Esophagus muscularis mucosa (tissue), 4 donors: ENCODE results near the gene CKAP5. TPM values are rescaled to one million over a fixed set of nuclear protein-coding genes. Genes with fewer than 3 reads are reported as not detected.

Source experiments
- DNase-seq: peaks from one replicate; pipeline ENCODE4 v3.0.0-alpha.2; 2017; ENCODE audit errors: extremely low spot score
- H3K27ac ChIP-seq, 4 donors: fragments of 200-600 bp; sonication (generic); replicated peaks in 1 of 4; 1 replicate in 3 of 4; 2 replicates in 1 of 4; pipeline ENCODE4 v1.5.1; 2016 to 2019; ENCODE audit warnings: mild to moderate bottlenecking in 1 of 4
- H3K27me3 ChIP-seq, 4 donors: fragments of 200-600 bp; sonication (generic); one replicate each; pipeline versions ENCODE4 v1.5.1 to v1.6.0; 2016 to 2019
- H3K36me3 ChIP-seq, 4 donors: fragments of 200-600 bp; sonication (generic); one replicate each; pipeline ENCODE4 v1.5.1; 2016 to 2019
- H3K4me1 ChIP-seq, 4 donors: fragments of 200-600 bp; sonication (generic); one replicate each; pipeline ENCODE4 v1.5.1; 2016 to 2019
- H3K4me3 ChIP-seq, 4 donors: fragments of 200-600 bp; sonication (generic); 1 replicate in 2 of 4; 2 replicates in 2 of 4; pipeline ENCODE4 v1.5.1; 2016 to 2019; ENCODE audit warnings: mild to moderate bottlenecking in 4 of 4, moderate library complexity in 1 of 4
- H3K9me3 ChIP-seq, 4 donors: fragments of 200-600 bp; sonication (generic); 1 replicate in 3 of 4; 2 replicates in 1 of 4; pipeline ENCODE4 v1.5.1; 2016 to 2019
- CTCF ChIP-seq, 3 experiments: fragments of 200-600 bp in 2 of 3; fragments of 450-650 bp in 1 of 3; sonication (generic) in 2 of 3; IDR thresholded peaks; one replicate each; pipeline ENCODE4 v1.5.1; 2017 to 2019; ENCODE audit warnings: antibody characterized with exemption in 3 of 3, mild to moderate bottlenecking in 2 of 3, moderate library complexity in 1 of 3
- EP300 ChIP-seq: sonication (generic); formaldehyde crosslinking; IDR thresholded peaks from one replicate; pipeline ENCODE4 v1.6.1; 2017; ENCODE audit warnings: antibody characterized with exemption
- POLR2A ChIP-seq: fragments of 450-650 bp; IDR thresholded peaks from one replicate; pipeline ENCODE4 v1.6.1; 2017; ENCODE audit warnings: antibody characterized with exemption, moderate library complexity, mild to moderate bottlenecking, low read depth
- POLR2AphosphoS5 ChIP-seq, 2 donors: sonication (generic); formaldehyde crosslinking; IDR thresholded peaks; one replicate each; pipeline ENCODE4 v1.6.1; 2017; ENCODE audit warnings: antibody characterized with exemption in 2 of 2
- WGBS: methylation state at CpG from one replicate; pipeline ENCODE4 v1.1.5; 2018; 5-methylcytosine and 5-hydroxymethylcytosine counted together
- intact Hi-C: fragments of 100-400 bp; cut with DNase I; formaldehyde crosslinking; loops from one replicate; pipeline ENCODE4 v1.15.1; 2023
- total RNA-seq, 4 donors: library from RNA; depleted of rRNA; stranded (reverse); fragments of >200 nt; gene quantifications; one replicate each; pipeline versions ENCODE4 v1.1.0 to v1.2.1, GENCODE V29; 2016

Gene CKAP5
- total RNA-seq, 4 donors from 2014 or later: 32.4 to 49.2 (median 40.0) TPM

GRCh38 chr11:46836870-46837269, 9.2 kb downstream of the CKAP5 start:
- Histone ChIP-seq H3K4me3 (no peak overlapping the region), H3K27me3 (no peaks in the 10 kb centered on the region), H3K27ac (no peak overlapping the region), H3K36me3 (no peaks in the 10 kb centered on the region), H3K4me1 (peaks cover 0 to 6% (median 4%) of the 10 kb centered on the region in 4 donors), H3K9me3 (no peaks in the 10 kb centered on the region)
- TF ChIP-seq POLR2A (no peak), CTCF (IDR thresholded peaks at IDR 0.05) (no peak), EP300 (no peak), POLR2AphosphoS5 (IDR thresholded peaks at IDR 0.05) (no peak)
- intact Hi-C loops: no loop called here
- DNase-seq: no peak

GRCh38 chr11:46836431-46836830, 9.6 kb downstream of the CKAP5 start:
- WGBS: 86% methylated on average over 1 of the region's 1 CpG
- TF ChIP-seq CTCF (IDR thresholded peaks at IDR 0.05) (no peak), POLR2A (no peak)
- no peaks in the 10 kb centered on the region for H3K27me3 ChIP-seq

GRCh38 chr11:46835897-46836296, 10.2 kb downstream of the CKAP5 start:
- Histone ChIP-seq H3K27me3 (no peaks in the 10 kb centered on the region), H3K27ac (no peak overlapping the region), H3K9me3 (no peaks in the 10 kb centered on the region), H3K4me1 (peaks cover 0 to 6% (median 4%) of the 10 kb centered on the region in 4 donors), H3K36me3 (no peaks in the 10 kb centered on the region), H3K4me3 (no peak overlapping the region)
- no peak for DNase-seq
- intact Hi-C loops: no loop called here
- WGBS: 76% methylated on average over 3 of the region's 3 CpGs
- no peak for TF ChIP-seq POLR2AphosphoS5 (IDR thresholded peaks at IDR 0.05)
- TF ChIP-seq CTCF (IDR thresholded peaks at IDR 0.05): no peak
- no peak for TF ChIP-seq EP300
- no peak for TF ChIP-seq POLR2A

More at GRCh38 chr11:46836431-46836830, 9.6 kb downstream of the CKAP5 start:
- no peaks in the 10 kb centered on the region for H3K36me3 ChIP-seq
- H3K4me1 ChIP-seq: peaks cover 0 to 6% (median 4%) of the 10 kb centered on the region in 4 donors
- intact Hi-C loops: no loop called here
- no peak overlapping the region for H3K27ac ChIP-seq
- H3K4me3 ChIP-seq: no peak overlapping the region
- no peaks in the 10 kb centered on the region for H3K9me3 ChIP-seq
- DNase-seq: no peak

- DNase-seq: no peak
- no peak overlapping the region for H3K27ac ChIP-seq
- H3K4me3 ChIP-seq: no peak overlapping the region
- no peaks in the 10 kb centered on the region for H3K36me3 ChIP-seq
- no peaks in the 10 kb centered on the region for H3K27me3 ChIP-seq
- WGBS: 96% methylated on average over 4 of the region's 4 CpGs
- intact Hi-C loops: no loop called here
- no peaks in the 10 kb centered on the region for H3K9me3 ChIP-seq
- peaks cover 0 to 5% (median 3%) of the 10 kb centered on the region in 4 donors for H3K4me1 ChIP-seq
- no peak for TF ChIP-seq CTCF (IDR thresholded peaks at IDR 0.05)
Measured at GRCh38 chr11:46834821-46835220, 11.3 kb downstream of the CKAP5 start.

- Histone ChIP-seq H3K36me3 (no peaks in the 10 kb centered on the region), H3K27ac (no peak overlapping the region), H3K9me3 (no peaks in the 10 kb centered on the region), H3K4me3 (no peak overlapping the region), H3K27me3 (no peaks in the 10 kb centered on the region), H3K4me1 (peaks cover 7 to 10% (median 8%) of the 10 kb centered on the region in 4 donors)
- WGBS: 98% methylated on average over 5 of the region's 5 CpGs
- no peak for DNase-seq
- intact Hi-C loops: no loop called here
- TF ChIP-seq EP300: no peak
- TF ChIP-seq CTCF (IDR thresholded peaks at IDR 0.05): no peak
- no peak for TF ChIP-seq POLR2AphosphoS5 (IDR thresholded peaks at IDR 0.05)
- no peak for TF ChIP-seq POLR2A
Measured at GRCh38 chr11:46832511-46833214, 13.4 kb downstream of the CKAP5 start.
